Mesenteric fat pad (tissue), 1 donor: ENCODE results near the gene YPEL5. TPM values are rescaled to one million over a fixed set of nuclear protein-coding genes. Genes with fewer than 3 reads are reported as not detected.
A peak's percentile ranks its signal among the peaks of the same experiment; 100 is the strongest.
"Not testable (repeated sequence)": the region's sequence is repeated elsewhere in the genome, so short reads cannot be mapped to it uniquely, and the experiment has no call there.

Experiments used
- DNase-seq: peaks from one replicate; pipeline ENCODE4 v3.0.0-alpha.2; 2020; ENCODE audit warnings: low spot score
- total RNA-seq: library from RNA; stranded (reverse); fragmentation: NEBNext Ultra II Directional; extraction: Animal tissue kit (Norgen Biotek cat#: 25700); gene quantifications from one replicate; pipeline ENCODE4 v1.2.1, GENCODE V29; 2021
- donor health status: DM: yes; HTN: yes; CAD: no.

YPEL5 gene
- total RNA-seq, 1 donor from 2014 or later: 124 TPM

DNA sequence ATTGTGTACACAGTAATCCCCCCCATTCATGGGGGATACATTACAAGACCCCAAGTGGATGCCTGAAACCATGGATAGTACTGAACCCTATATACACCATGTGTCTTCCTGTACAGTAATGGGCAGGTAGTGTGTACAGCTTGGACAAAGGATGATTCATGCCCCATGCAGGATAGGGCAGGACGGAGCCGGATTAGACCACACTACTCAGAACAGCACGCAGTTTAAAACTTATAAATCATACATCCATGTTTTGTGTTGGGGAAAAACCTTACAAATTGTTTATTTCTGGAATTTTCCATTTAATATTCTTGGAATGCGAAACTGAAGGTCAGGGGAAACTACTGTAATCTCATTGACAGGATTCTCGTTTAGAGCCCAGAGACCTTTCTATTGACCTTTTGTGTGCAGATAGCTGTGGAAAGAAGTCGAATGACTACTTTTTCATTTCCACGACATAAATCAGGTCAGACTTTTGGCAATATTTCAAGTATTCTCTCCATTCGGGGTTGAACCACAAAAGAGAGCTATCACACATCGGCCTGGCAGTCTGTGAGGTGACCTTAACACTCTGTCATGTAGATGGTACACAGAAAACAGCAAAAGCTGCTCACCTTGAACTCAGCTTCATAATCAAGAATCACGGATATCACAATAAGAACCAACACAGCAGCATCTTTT, 9.9 kb upstream of the YPEL5 start:
- DNase-seq: no peak

DNA sequence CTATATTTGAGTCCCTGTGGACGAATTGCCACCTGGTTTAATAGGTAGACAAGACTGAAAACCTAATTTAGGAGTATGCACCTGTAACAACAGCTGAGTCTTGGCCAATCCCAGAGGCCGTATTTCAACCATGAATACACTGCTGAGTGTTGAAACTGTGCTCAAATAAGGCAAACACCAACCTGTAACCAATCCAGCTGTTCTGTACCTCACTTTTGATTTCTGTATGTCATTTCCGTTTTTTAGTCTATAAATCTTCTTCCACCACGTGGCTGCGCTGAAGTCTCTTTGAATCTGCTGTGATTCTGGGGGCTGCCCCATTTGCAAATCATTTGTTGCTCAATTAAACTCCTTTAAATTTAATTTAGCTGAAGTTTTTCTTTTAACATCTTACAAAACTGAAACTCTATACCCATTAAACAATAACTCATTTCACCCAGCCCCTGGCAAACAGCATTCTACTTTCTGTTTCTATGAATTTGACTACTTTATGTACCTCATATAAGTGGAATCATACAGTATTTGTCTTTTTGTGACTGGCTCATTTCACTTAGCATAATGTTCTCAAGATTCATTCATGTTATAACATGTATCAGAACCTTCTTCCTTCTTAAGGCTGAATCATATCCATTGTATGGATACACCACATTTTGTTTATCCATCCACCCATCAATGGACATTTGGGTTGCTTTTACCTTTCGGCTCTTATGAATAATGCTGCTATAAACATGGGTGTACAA, 7.5 kb upstream of the YPEL5 start:
- no peak for DNase-seq

DNA sequence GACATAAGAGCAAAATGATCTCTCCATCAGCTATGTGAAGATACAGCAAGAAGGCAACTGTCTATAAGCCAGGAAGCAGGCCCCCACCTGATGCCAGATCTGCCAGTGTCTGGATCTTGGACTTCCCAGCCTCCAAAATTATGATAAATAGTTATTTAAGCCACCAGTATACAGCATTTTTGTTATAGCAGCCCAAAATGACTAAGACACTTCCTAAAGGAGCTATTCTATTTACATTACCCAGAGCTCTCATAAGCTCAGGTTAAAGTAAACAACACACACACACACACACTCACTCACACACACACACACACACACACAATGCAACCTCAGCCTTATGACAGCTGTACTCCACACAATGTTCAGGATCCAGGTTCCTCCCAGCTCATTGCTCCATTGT, 5.7 kb upstream of the YPEL5 start:
- DNase-seq: no peak

DNA sequence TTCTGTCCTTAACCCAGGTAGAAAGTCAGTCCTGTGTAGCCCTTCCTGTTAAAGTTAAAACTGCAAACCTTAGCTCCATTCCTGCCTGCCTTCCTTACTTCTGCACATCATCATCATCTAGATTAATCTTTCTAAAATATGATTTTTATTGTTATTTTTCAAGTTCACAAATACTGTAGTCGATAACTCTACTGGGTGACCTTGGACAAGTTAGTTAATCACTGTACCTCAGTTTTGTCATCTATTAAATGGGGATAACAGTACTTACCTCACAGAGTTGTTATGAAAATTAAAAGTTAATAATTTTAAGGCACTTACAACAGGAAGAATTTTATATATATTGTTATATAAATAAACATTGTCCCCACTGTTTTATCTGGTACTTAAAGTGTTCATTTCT, 2.5 kb upstream of the YPEL5 start:
- no peak for DNase-seq

DNA sequence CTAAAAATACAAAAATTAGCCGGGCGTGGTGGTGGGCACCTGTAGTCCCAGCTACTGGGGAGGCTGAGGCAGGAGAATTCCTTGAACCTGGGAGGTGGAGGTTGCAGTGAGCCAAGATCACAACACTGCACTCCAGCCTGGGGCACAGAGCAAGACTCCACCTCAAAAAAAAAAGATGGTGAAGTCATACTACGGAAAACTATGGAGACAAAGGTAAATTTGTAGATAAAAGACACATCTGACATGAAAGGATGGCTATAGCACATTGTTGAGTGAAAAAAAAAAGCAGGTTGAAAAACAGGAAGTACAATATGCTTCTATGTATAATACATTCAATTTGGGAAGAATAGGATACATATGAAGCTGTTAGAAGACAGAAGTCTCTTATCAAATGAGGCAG, 1.9 kb upstream of the YPEL5 start:
- DNase-seq: not testable (repeated sequence)

DNA sequence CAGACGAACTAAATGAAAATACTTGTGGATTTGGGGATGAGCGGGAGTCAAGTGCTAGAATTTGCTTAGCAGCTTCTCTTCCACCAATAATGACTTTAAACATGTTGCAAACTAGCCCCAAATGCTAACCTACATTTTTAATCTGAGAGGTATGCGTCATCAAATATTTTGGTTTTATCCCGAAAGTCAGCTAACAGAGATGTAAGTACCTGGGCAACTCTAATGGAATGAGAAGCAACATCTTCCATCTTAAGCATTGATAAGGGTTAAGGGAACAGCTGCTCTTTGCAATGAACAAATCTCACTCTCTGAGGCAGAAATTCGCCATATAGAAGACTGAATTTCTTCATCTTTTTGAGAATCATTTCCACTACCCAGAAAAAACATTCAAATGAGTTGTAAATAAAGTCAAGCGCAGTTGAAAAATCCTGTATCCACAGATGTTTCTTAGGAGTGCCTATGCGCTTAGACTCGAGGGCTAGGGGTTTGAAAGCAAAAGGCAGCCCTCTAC, 926 bp upstream of the YPEL5 start:
- no peak for DNase-seq

DNA sequence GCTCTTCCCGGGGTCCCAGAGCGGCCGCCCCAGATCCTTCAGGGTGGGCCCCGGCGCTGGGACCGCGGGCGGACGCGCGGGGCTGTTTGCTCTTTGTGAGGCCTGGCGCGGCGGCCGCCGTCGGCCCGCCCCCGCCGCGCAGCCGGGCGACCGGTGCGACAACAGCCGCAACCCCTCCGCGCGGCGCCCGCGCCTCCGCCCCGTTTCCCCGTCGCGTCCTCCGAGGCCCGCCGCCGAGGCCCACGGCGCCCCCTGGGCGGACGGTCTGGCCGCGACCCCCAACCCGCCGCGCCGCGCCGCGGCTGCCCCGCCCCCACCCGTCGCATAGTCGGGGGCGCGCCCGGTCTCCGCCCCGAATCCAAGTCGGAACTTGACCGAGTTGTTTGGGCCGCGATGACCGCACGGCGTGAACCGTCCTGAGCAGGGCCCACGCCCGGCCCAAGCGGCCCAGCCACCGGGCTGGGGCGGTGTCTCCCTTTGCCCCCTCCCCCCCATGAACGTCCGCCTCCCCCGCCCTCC, 448 bp downstream of the YPEL5 start:
- no peak for DNase-seq

DNA sequence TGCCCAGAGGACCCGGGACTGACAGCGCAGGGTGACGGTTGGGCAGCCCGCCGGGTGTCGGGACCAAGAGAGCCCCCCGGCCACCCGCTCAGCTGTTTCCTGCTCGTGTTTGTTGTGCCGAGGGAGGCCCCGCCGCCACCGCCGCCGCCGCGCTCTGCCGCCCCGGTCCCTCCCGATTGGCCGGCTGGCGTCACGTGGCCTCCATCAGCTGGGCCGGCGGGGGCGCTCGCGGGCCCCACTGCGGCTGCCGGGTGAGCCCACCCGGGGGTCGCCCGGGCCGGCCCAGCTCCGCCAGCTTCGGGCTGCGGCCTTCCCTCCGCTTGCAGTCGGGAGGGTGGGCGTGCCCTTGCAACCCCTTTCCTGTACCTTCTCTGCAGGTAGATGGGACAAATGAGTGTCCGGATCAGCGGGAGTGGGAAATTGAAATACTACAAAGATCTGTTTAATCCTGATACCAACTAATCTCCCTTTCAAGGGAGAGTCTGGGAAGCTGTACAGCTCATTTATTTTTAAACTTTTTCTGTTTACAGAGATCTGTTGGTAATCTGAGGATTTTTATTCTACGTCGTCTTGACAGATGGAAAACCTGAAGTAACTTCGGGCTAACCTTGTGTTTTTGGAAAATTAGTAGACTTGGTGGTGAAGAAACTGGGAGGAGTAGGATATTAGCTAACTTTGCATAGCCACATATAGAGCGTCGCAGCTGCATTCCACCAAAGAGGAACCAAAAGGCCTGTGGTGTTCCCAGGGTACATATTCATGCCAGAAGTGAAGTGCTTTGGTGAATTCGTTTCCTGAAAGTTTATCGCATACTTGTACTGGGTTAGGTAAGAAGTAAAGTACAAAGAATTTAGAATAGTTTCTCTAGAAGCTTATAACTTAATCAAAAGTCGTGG, 1.2 kb downstream of the YPEL5 start:
- DNase-seq: peak; percentile 96

DNA sequence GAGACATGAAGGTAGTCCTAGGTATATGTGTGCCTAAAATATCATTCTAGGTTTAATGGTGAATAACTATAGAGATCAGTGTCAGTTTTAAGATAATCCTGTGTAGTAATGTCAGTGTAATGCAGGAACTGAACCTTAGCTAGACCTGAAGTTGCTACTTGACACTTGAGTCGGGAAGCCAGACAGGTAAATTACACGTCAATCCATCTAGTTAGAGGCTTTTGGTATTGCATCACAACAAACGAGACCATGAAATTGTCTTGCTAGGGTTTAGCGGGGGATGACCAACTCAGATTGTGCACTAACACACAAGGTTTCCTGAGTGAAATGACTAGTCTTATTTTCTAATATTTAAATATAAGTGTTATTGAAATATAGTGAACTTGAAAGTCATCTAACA, 2.0 kb downstream of the YPEL5 start:
- DNase-seq: no peak

DNA sequence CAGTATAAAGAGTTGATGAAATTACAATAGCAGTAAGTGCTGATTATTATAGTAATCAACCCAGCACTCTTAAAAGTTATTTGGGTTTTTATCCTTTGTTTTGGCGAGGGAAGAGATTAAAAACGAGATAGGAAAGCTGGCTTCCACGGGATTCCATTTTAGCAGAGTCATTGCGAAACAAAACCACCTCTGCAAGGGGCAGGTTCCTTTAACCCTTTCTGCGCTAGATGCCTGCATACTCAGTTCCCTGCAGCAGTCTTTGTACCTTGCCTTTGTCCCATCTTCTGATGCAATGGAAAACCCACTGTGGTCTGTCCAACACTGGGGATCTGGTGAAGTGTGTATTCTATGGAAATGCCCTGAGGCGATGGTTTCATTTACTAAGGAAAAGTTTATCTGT, 2.7 kb downstream of the YPEL5 start:
- DNase-seq: no peak

DNA sequence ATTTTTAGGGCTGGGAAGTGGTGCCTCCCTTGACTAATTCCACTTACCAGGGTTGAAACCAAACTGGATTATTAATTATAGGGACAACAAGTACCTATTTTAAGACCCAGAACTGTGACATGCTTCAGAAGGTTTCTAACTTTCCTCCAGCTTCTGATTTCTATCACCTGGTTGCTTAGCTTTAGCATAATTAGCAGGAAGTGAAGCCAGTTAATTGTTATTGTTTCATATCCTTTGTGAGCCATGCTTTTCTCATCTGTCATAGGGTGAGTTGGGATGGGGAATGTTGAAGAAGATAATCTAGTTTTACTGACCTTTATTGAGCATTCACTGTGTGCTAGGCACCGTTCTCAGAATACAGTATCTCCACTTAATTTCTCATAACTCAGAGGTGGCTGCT, 3.2 kb downstream of the YPEL5 start:
- DNase-seq: no peak

DNA sequence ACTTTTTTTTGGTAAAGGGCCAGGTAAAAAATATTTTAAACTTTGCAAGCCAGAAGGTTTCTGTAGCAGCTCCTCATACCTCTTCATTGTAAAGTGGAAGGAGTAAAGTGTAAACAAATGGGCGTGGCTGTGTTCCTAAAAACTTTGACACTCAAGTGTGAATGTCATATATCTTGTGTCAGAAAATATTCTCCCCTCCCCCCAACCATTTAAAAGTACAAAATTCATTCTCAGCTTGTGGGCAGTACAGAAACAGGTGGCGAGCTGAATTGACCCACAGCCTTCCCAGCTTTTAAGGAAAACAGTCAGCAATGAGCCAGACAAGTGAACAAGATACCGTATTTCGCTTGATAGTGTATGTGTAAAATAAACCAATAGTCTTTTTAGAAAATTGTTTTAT, 4.0 kb downstream of the YPEL5 start:
- DNase-seq: no peak

DNA sequence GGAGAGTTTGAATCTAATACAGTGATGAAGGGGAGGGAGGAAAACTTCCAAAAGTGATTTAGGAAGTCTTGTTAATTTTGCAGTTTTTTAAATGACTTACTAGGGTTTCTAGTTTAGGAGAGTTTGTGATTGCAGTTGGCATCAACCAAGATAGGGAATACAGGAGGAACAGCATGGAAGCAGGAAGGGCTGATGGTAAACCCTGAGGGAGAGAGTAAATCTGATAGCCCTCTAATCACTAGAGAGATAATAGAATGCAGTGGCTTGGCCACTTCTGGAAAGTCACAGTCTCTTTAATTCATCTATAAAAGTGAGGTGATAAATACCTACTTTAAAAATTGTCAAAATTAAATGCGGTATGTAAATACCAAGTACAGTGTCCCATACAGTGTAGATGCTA, 5.6 kb downstream of the YPEL5 start:
- no peak for DNase-seq

DNA sequence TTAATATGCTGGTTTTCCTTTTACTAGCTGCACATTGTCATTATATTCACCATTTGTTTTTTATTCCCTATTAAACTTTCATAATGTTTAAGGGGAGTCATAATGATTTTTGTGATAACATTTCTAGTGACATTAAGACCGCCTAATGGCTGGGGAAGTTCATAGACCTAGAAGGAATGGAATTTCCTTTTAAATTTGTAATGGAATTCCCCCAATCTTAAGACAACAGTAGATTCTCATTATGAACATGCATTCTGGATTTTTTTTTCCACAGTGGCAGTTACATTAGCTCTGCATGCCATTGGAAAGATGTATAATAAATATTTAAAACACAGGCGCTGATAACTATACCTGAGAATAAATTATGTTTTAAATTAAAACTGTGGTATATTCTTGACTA, 8.4 kb downstream of the YPEL5 start:
- DNase-seq: no peak

DNA sequence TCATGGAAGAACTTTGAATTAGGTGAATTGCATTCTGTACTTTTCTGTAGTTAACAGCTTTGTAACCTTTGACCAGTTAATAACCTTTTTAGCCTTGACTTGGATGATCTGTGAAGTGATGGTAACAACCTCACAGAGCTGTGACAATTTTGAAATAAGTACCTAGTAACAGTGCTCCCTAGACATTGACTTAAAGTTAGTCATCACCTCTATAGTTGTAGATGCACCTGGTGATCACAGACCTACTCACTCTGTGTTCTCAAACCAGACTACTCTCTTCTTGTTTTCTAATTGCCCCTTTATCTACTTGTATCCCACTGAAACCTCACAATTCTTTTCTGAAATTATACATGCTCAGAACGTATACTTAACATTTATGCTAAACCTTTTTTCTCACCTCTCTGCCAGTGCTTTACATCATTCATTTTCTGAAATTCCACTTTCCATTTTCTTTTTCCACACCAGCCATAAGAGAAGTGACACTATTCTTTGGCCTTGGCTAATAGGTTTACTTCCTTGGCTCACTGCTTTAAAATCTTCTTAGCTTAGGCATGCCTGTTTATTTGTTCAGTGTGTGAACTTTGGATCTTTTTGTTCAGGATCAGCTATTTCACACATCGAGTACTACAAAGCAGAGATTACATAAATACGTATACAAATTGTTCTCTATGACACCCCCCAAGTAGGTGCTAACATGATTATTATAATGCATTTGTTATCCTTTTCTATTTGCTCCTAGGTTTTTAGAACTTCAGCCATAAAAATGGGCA, 9.3 kb downstream of the YPEL5 start:
- no peak for DNase-seq

DNA sequence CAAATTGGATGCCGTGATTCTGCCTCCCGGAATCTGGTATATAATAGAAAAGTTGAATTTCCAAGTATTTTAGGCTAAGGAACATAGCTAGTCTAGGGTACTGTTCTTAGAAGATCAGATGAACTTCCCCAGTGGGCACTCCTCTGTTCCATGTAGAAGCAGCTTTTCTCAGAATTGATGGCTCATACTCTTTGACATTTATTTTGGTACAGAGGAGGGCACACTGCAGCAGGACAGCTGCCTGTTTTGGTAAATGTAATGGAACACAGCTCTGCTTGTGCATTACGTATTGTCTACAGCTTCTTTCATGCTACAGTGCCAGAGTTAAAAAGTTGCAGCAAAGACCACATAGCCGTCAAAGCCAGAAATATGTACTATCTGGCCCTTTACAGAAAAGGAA, 10.8 kb downstream of the YPEL5 start:
- no peak for DNase-seq

DNA sequence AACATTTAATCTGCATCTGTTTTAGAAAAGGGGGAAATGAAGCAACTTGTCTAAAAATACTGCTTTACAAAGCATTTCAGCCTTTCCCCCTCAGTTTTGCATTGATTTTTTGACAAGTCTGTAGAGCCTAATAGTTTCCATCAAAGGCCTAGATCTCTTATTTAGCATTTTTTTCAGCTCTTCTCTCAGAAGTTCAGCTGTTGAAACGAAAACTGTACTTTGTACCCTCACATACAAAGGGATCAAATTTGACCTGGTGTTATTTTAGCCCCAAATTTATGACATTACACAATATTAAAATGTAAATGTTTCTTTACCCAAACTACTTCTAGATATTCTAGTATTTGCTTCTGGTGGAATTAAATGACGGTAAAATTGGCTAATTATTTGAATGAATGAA, 13.0 kb downstream of the YPEL5 start:
- no peak for DNase-seq

DNA sequence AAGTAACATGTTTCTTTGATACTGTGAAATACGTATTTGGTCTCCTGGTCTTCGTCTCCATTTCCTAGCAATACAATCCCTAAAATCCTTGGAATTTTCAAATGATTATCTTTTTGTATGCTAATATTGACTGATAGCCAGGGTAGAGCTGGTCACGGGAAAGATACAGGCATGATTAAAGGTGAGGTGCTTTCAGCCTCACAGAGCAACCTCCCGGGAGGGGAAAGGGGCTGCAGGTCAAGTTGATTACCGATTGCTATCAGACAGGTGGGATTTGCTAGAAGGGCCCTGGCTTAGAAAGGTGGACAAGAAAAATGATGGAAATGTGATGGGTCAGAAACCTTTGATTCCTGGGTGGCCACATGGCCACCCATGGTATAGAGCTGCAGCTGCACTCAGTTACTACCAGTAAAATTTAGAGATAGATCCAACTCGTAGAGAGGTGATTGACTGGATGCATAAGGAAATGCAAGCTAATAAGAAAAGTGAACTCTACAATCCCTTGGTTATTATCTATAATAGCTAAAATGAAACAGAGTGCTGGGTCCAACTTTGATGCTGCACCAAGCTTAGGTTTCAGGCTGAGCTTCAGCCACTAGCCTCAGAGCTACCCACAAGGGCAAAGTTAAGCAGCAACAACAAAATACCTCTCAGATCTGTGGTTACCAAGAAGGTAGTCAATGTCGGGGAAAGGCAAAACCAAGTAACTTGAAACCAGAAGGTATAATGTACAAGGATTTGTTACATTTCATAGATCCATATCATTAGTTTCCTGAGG, 15.3 kb downstream of the YPEL5 start:
- DNase-seq: no peak

DNA sequence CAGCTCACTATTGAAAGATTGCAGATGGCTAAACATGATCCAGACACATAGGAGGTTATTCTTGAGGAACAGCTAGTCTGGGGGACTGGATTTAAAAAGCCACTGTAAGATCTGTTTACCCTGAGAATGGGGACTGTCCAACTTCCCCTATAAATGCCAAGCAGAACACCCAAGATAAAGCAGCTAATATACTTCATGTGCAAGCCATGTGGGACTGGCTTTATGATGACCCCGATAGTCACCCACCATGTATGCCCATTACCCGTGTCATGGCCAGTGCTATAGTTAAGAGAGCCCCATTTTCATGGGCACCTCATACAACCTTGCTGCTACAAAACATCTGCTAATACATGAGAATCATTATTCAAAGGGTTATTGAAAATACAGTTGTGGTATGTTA, 16.0 kb downstream of the YPEL5 start:
- DNase-seq: no peak
